Neural cell (in vitro differentiated cells): ENCODE measurements around the gene MYRIP. TPM values are rescaled to one million over a fixed set of nuclear protein-coding genes. Genes with fewer than 3 reads are reported as not detected.

Experiments used
- H2AFZ ChIP-seq: fragments of 200-600, 300-800 bp; sonication (generic), shearing (Covaris generic); 2 replicates; pipeline ENCODE4 v1.6.0; 2014; ENCODE audit warnings: low read depth, mild to moderate bottlenecking, antibody characterized with exemption, low read length, moderate library complexity
- H3F3A ChIP-seq: fragments of 200-600 bp; shearing (Covaris generic); 2 replicates; pipeline ENCODE4 v1.6.1; 2016; ENCODE audit warnings: mild to moderate bottlenecking, moderate library complexity, mixed read lengths, antibody characterized with exemption, low read length; ENCODE audit not compliant: insufficient read depth, poor library complexity, severe bottlenecking
- H3K27ac ChIP-seq: fragments of 200-600, 300-800 bp; sonication (generic), shearing (Covaris generic); 2 replicates; pipeline ENCODE4 v1.5.1; 2014; ENCODE audit warnings: mild to moderate bottlenecking, low read length, moderate library complexity
- H3K27me3 ChIP-seq: fragments of 300-800, 200-600 bp; sonication (generic), shearing (Covaris generic); 2 replicates; pipeline ENCODE4 v1.6.0; 2014; ENCODE audit warnings: mild to moderate bottlenecking, low read depth, low read length, moderate library complexity; ENCODE audit not compliant: insufficient read depth
- H3K36me3 ChIP-seq: fragments of 300-800, 200-600 bp; sonication (generic), shearing (Covaris generic); 2 replicates; pipeline ENCODE4 v1.5.1; 2014; ENCODE audit warnings: mild to moderate bottlenecking, antibody characterized with exemption, low read length, moderate library complexity; ENCODE audit not compliant: insufficient read depth
- H3K4me2 ChIP-seq: fragments of 300-800, 200-600 bp; sonication (generic), shearing (Covaris generic); 2 replicates; pipeline ENCODE4 v1.6.0; 2014; ENCODE audit warnings: mild to moderate bottlenecking, low read length
- H3K4me3 ChIP-seq: fragments of 300-800, 200-600 bp; sonication (generic), shearing (Covaris generic); 2 replicates; pipeline ENCODE4 v1.5.1; 2014; ENCODE audit warnings: mild to moderate bottlenecking, low read length, moderate library complexity
- H3K79me2 ChIP-seq: fragments of 200-600 bp; shearing (Covaris generic); replicated peaks from 2 replicates; pipeline ENCODE4 v1.6.0; 2014; ENCODE audit warnings: mild to moderate bottlenecking, low read length, moderate library complexity; ENCODE audit not compliant: insufficient read depth
- H3K9ac ChIP-seq: fragments of 300-800, 200-600 bp; sonication (generic), shearing (Covaris generic); 2 replicates; pipeline ENCODE4 v1.6.1; 2016; ENCODE audit warnings: mild to moderate bottlenecking, low read length, mixed read lengths
- H3K9me2 ChIP-seq: fragments of 200-600 bp; shearing (Covaris generic); 2 replicates; pipeline ENCODE4 v1.6.1; 2016; ENCODE audit warnings: mild to moderate bottlenecking, low read length, mixed read lengths; ENCODE audit not compliant: insufficient read depth
- H3K9me3 ChIP-seq: fragments of 200-600, 300-800 bp; sonication (generic), shearing (Covaris generic); 2 replicates; pipeline ENCODE4 v1.6.1; 2016; ENCODE audit warnings: mild to moderate bottlenecking, mixed run types, low read length, moderate library complexity, mixed read lengths
- H4K20me1 ChIP-seq: fragments of 200-600 bp; shearing (Covaris generic); 2 replicates; pipeline ENCODE4 v1.6.1; 2016; ENCODE audit warnings: mild to moderate bottlenecking, mixed run types; ENCODE audit not compliant: insufficient read depth
- CTCF ChIP-seq: fragments of 450-650 bp; IDR thresholded peaks from 2 replicates; pipeline ENCODE4 v1.5.1; 2014; ENCODE audit warnings: antibody characterized with exemption, mild to moderate bottlenecking, moderate library complexity; ENCODE audit not compliant: poor library complexity, severe bottlenecking
- EP300 ChIP-seq: fragments of 450-650 bp; conservative IDR thresholded peaks from 2 replicates; pipeline ENCODE4 v1.6.1; 2014; ENCODE audit warnings: antibody characterized with exemption, mild to moderate bottlenecking, moderate library complexity; ENCODE audit not compliant: poor library complexity, severe bottlenecking
- EZH2 ChIP-seq: fragments of 200-600, 300-800 bp; shearing (Covaris generic), sonication (generic); IDR thresholded peaks from 2 replicates; pipeline ENCODE4 v1.6.1; 2014; ENCODE audit warnings: antibody characterized with exemption, low read length, borderline replicate concordance, mild to moderate bottlenecking; ENCODE audit not compliant: insufficient read depth, poor library complexity, severe bottlenecking
- MXI1 ChIP-seq: fragments of 450-650 bp; conservative IDR thresholded peaks from 2 replicates; pipeline ENCODE4 v1.6.1; 2014; ENCODE audit warnings: antibody characterized with exemption, mild to moderate bottlenecking; ENCODE audit not compliant: poor library complexity, severe bottlenecking
- POLR2AphosphoS5 ChIP-seq: IDR thresholded peaks from 2 replicates; pipeline ENCODE4 v1.6.1; 2012
- RAD21 ChIP-seq: fragments of 450-650 bp; conservative IDR thresholded peaks from 2 replicates; pipeline ENCODE4 v1.6.1; 2014; ENCODE audit warnings: antibody characterized with exemption, mild to moderate bottlenecking, moderate library complexity
- SMC3 ChIP-seq: fragments of 450-650 bp; conservative IDR thresholded peaks from 2 replicates; pipeline ENCODE4 v1.6.1; 2014; ENCODE audit warnings: antibody characterized with exemption, mild to moderate bottlenecking, moderate library complexity; ENCODE audit not compliant: poor library complexity
- TAF1 ChIP-seq: IDR thresholded peaks from 2 replicates; pipeline ENCODE4 v1.6.1; 2012; ENCODE audit warnings: low read depth
- polyA plus RNA-seq: library from polyadenylated mRNA; depleted of rRNA; stranded (reverse); fragments of >200 nt; gene quantifications from 2 replicates; pipeline ENCODE4 v1.2.3, GENCODE V29; 2014
- TF ChIP-seq, protein P1 (sequence below): IDR thresholded peaks from 2 replicates; pipeline ENCODE4 v1.6.1; 2012; ENCODE audit warnings: borderline replicate concordance

The MYRIP gene
- polyA plus RNA-seq, 1 donor from 2014 or later: 0.76 TPM

GRCh38 chr3:39879581-39879980 lies 70.2 kb downstream of the MYRIP start:
- Histone ChIP-seq H3K4me3 (no peak overlapping the region), H3K9me3 (no peaks in the 10 kb centered on the region), H3K27me3 (no peaks in the 10 kb centered on the region), H2AFZ (no peak overlapping the region), H4K20me1 (no peaks in the 10 kb centered on the region), H3K79me2 (no peaks in the 10 kb centered on the region), H3K36me3 (no peaks in the 10 kb centered on the region), H3K27ac (no peak overlapping the region), H3K9me2 (no peaks in the 10 kb centered on the region), H3K4me2 (no peak overlapping the region), H3F3A (no peaks in the 10 kb centered on the region), H3K9ac (no peak overlapping the region)
- TF ChIP-seq TAF1 (no peak), POLR2AphosphoS5 (no peak), SMC3 (no peak), EZH2 (no peak), RAD21 (no peak), EP300 (no peak)
- TF ChIP-seq, protein P1, sequence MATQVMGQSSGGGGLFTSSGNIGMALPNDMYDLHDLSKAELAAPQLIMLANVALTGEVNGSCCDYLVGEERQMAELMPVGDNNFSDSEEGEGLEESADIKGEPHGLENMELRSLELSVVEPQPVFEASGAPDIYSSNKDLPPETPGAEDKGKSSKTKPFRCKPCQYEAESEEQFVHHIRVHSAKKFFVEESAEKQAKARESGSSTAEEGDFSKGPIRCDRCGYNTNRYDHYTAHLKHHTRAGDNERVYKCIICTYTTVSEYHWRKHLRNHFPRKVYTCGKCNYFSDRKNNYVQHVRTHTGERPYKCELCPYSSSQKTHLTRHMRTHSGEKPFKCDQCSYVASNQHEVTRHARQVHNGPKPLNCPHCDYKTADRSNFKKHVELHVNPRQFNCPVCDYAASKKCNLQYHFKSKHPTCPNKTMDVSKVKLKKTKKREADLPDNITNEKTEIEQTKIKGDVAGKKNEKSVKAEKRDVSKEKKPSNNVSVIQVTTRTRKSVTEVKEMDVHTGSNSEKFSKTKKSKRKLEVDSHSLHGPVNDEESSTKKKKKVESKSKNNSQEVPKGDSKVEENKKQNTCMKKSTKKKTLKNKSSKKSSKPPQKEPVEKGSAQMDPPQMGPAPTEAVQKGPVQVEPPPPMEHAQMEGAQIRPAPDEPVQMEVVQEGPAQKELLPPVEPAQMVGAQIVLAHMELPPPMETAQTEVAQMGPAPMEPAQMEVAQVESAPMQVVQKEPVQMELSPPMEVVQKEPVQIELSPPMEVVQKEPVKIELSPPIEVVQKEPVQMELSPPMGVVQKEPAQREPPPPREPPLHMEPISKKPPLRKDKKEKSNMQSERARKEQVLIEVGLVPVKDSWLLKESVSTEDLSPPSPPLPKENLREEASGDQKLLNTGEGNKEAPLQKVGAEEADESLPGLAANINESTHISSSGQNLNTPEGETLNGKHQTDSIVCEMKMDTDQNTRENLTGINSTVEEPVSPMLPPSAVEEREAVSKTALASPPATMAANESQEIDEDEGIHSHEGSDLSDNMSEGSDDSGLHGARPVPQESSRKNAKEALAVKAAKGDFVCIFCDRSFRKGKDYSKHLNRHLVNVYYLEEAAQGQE: no peak

DNA sequence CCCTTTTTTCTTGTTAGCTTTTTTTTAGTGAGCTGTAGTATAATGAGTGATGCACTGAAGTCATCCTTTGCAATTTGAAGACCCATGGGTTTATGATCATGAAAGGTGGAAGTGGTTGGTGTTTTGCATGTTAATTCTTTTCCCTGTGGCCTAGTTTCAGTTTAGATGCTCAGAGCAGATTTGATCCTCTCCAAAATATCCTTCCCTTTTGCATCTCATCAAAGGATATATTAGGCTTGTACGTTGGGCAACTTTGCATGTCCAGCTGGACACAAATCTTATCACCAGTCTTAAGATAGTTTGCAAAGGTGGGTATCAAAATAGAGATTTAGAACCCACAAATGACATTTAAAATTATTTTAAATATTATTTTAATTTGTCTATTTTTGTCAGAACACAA lies 72.7 kb downstream of the MYRIP start:
- no peak overlapping the region for H3K4me3 ChIP-seq
- no peak overlapping the region for H3K4me2 ChIP-seq
- H3K27ac ChIP-seq: no peak overlapping the region
- H3K27me3 ChIP-seq: no peaks in the 10 kb centered on the region
- no peak overlapping the region for H3K9ac ChIP-seq
- H3K36me3 ChIP-seq: no peaks in the 10 kb centered on the region
- no peaks in the 10 kb centered on the region for H3F3A ChIP-seq
- no peak overlapping the region for H2AFZ ChIP-seq
- no peaks in the 10 kb centered on the region for H3K9me2 ChIP-seq
- H3K9me3 ChIP-seq: no peaks in the 10 kb centered on the region
- H4K20me1 ChIP-seq: no peaks in the 10 kb centered on the region
- H3K79me2 ChIP-seq: no peaks in the 10 kb centered on the region
- TF ChIP-seq POLR2AphosphoS5 (no peak), MXI1 (no peak), CTCF (no peak), SMC3 (no peak), RAD21 (no peak), TAF1 (no peak)

GRCh38 chr3:39892068-39892467 lies 82.7 kb downstream of the MYRIP start:
- Histone ChIP-seq H3K79me2 (no peaks in the 10 kb centered on the region), H4K20me1 (no peaks in the 10 kb centered on the region), H3K4me3 (no peak overlapping the region), H2AFZ (no peak overlapping the region), H3K9me2 (no peaks in the 10 kb centered on the region), H3K27me3 (no peaks in the 10 kb centered on the region), H3K4me2 (no peak overlapping the region), H3K9me3 (no peaks in the 10 kb centered on the region), H3K27ac (no peak overlapping the region), H3F3A (no peaks in the 10 kb centered on the region), H3K36me3 (no peaks in the 10 kb centered on the region), H3K9ac (no peak overlapping the region)
- no peak for TF ChIP-seq EZH2
- TF ChIP-seq RAD21: no peak
- TF ChIP-seq, protein P1: no peak
- TF ChIP-seq EP300: no peak
- no peak for TF ChIP-seq SMC3
- no peak for TF ChIP-seq MXI1
- TF ChIP-seq TAF1: no peak
- no peak for TF ChIP-seq POLR2AphosphoS5
- TF ChIP-seq CTCF: no peak
